Measurements from ENCODE around the gene ZDHHC11B.

DNA sequence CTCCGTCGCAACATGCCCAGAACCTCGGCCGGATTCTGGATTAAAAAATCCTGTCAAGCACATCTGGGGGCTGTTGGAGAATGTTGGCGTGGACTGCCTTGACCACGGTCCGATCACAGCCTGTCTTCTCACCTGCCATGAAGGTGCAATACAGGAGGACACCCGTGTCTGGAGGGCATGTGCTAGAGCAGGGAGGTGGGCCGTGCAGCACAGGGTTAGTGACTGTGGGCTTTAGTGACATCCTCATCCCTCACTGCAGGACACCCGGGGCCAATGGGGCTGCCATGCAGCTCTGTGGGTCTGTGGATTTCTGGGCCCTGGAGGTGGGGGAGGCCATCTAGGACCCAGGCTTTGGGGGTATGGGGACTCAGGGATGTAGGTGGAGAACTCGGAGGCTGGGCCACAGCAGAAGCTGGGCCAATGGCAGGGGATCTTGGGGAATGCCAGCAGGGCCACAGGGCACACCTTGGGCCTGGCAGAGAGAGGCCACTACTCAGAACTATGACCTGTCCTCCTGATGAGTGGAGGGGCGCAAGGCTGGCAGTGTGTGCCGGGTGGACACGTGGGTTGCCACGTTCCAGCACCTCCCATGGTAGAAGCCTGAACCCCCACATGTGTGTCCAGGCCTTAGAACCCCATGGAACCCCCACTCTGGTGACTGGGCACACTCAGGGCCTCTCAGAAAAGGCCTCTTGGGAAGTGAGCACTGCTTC is 23.3 kb downstream of the ZDHHC11B start:
- TF ChIP-seq, protein P1, sequence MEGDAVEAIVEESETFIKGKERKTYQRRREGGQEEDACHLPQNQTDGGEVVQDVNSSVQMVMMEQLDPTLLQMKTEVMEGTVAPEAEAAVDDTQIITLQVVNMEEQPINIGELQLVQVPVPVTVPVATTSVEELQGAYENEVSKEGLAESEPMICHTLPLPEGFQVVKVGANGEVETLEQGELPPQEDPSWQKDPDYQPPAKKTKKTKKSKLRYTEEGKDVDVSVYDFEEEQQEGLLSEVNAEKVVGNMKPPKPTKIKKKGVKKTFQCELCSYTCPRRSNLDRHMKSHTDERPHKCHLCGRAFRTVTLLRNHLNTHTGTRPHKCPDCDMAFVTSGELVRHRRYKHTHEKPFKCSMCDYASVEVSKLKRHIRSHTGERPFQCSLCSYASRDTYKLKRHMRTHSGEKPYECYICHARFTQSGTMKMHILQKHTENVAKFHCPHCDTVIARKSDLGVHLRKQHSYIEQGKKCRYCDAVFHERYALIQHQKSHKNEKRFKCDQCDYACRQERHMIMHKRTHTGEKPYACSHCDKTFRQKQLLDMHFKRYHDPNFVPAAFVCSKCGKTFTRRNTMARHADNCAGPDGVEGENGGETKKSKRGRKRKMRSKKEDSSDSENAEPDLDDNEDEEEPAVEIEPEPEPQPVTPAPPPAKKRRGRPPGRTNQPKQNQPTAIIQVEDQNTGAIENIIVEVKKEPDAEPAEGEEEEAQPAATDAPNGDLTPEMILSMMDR (optimal IDR thresholded peaks at IDR 0.05 in 1 of 3, IDR thresholded peaks at IDR 0.05 in 1 of 3, conservative IDR thresholded peaks at IDR 0.05 in 1 of 3; ENCODE audit: extremely low read depth in 1 of 3, insufficient read depth in 2 of 3, low read length in 3 of 3) = no peak
- no peak for TF ChIP-seq EZH2 (IDR thresholded peaks at IDR 0.05; ENCODE audit: low read length)

All from keratinocyte (primary cell).